ENCODE data around the gene DENND1A. TPM values are rescaled to one million over a fixed set of nuclear protein-coding genes. Genes with fewer than 3 reads are reported as not detected.
"Not testable (repeated sequence)": the region's sequence is repeated elsewhere in the genome, so short reads cannot be mapped to it uniquely, and the experiment has no call there.

DENND1A gene
- total RNA-seq, 2 donors from 2014 or later: 16.2 to 17.7 TPM

DNA sequence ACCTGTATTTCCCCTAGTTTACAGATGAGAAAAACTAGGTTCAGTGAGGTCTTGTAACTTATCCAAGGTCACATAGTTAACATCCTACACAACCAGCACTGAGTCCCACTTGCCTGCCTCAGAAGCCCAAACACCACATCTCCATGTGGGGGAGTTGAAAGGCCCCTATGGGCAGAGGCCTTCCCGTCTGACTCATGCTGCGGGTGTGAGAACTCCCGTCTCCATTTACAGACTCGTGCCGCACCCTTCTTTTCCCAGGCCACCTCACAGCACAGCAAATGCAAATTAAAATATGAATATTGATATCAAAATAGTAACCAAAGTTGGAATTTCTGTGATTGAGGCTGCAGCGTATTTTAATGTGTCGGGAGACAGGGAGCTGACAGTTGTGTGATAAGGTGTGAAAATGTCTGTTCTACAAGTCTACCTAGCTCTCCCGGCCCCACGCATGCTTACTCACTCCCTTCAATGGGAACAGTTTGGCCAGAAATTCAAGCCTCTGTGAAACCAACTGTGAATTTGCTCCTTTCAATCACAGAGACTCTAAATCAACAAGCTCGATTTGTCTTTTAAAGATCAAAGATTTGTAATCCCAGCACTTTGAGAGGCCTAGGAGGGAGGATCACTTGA is 483.8 kb downstream of the DENND1A start:
- no peak for DNase-seq
- peak in 1 of 2 donors; percentile 92 for ATAC-seq
- intact Hi-C loops (cut with DNase I): no loop called here

- intact Hi-C loops (cut with DNase I): no loop called here
- DNase-seq (no peak), ATAC-seq (no peak)
These were observed 484.8 kb downstream of the DENND1A start for GRCh38 chr9:123445116-123445515.

DNA sequence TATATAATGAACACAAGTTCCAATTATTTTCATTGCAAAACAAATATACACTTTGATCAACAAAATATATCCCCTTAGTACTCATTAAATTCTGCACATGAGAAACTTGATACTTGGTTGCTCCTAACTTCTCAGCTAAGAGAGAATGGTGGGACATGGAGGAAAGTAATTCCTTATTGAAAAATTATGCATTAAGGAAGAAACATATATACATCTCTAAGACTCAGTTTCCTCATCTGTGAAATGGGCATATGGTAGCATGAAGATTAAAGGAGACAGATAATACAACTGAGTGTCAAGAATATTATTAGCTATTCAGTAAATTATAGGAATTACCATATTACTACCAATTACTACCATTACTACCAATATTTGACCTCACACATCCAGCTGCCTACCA is 488.2 kb downstream of the DENND1A start:
- intact Hi-C loops (cut with DNase I): no loop called here
- no peak for ATAC-seq
- DNase-seq: no peak

- no peak for ATAC-seq
- intact Hi-C loops (cut with DNase I): no loop called here
- no peak for DNase-seq
These were observed 489.7 kb downstream of the DENND1A start for GRCh38 chr9:123440256-123440655.

DNA sequence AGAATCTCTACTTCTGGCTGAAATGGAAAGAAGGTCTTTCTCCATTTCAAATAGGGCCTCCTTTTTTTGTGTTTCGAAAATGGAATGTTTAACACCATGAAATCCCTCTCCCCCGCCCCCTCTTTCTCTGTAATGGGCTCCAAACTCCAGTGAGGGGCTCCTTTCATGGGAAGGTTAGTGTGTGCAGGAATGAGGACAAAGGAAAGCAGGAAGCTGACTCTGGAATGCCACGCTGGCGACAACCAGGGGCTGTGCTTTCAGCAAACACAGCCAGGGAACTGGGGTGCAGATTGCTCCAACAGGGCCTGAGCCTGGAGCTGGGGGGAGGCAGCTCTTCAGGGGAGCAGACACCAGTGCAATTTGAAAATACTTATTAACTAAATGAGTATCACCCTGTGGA is 491.1 kb downstream of the DENND1A start:
- intact Hi-C loops (cut with DNase I): no loop called here
- ATAC-seq: no peak
- no peak for DNase-seq

GRCh38 chr9:123438321-123438720 is 491.6 kb downstream of the DENND1A start:
- ATAC-seq: no peak
- no peak for DNase-seq
- intact Hi-C loops (cut with DNase I): no loop called here

GRCh38 chr9:123437201-123437600 is 492.7 kb downstream of the DENND1A start:
- intact Hi-C loops (cut with DNase I): no loop called here
- ATAC-seq (no peak), DNase-seq (no peak)

- DNase-seq: no peak
- no peak for ATAC-seq
- intact Hi-C loops (cut with DNase I): no loop called here
These were observed 494.5 kb downstream of the DENND1A start for GRCh38 chr9:123435471-123435870.

DNA sequence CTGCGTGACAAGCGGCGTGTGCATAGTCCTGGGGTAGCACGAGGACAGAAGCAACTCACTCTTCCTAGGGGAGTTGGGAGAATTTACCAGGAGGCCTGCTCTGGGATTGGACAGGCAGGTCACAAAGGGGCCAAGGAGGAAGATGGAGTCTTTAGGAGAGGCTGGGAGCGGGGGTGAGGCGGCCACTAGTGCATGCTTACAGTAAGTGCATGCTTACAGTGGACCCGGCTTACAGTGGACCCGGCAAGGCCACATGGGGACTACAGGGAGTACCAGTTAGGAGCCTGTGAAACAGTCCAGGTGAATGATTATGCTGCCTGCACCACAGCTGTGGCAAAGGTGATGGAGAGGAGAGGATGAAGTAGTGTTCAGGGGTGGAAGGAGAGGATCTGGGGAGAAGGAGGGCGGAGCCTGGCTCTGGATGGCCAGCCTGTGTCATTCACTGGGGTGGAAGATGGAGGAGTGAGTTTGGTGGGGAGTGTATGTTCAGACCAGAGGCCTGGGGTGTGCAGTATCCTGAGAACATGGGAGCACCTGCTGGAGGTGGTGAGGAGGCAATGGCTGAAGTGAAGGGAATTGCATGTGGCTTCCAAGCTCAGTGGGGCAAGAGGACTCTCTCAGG is 495.2 kb downstream of the DENND1A start:
- intact Hi-C loops (cut with DNase I): no loop called here
- no peak for DNase-seq
- ATAC-seq: no peak

- intact Hi-C loops (cut with DNase I): no loop called here
- no peak for ATAC-seq
- DNase-seq: no peak
These were observed 497.3 kb downstream of the DENND1A start for GRCh38 chr9:123432331-123433236.

DNA sequence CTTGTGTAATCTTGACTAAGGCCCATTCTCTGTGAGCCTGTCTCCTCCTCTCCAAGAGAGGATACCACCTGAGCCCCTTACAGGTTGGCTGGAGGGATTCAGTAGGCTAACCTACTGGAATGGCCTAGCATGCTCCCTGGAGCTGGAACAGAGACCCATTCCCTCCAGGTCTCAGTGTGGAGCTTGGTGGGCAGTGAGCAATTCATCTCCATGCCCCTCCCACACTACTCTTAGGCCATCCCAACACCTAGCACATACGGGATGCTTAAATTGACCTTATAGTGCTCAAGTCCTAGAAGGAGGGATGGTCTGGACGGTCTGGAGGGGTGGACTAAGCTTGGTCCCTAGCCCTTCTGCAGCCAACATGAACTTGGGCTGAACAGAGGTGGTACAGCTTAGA is 498.3 kb downstream of the DENND1A start:
- DNase-seq (no peak), ATAC-seq (no peak)
- intact Hi-C loops (cut with DNase I): no loop called here

GRCh38 chr9:123428450-123428849 is 501.5 kb downstream of the DENND1A start:
- DNase-seq; intact Hi-C loops (cut with DNase I); ATAC-seq: not testable (repeated sequence)

- intact Hi-C loops (cut with DNase I): no loop called here
- DNase-seq: no peak
- ATAC-seq: no peak
These were observed 503.5 kb downstream of the DENND1A start for GRCh38 chr9:123426406-123426805.

DNA sequence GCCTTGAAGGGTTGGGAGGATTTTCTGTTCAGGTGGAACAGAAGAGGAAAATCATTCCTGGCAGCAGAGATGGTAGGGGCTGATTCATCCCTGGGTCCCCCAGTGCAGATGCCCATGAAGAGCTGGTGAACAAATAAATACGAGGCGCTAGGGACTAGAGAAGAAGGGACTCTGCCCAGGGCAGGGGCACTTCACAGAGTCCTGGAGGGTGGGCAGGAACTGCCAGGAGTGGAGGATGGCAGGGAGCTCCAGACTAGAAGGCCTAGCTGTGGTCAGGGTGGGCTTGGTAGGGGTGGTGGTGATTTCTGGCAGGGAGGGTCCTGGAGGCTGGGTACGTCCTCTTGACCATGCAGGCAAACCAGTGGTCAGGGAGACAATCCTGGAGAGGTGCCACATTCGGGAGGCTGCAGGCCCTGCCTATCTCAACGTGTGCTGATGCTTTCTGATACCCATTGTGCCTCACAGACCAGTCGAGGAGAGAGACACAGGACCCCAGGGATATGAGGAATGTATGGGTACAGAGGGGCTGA is 504.0 kb downstream of the DENND1A start:
- intact Hi-C loops (cut with DNase I): no loop called here
- DNase-seq (no peak), ATAC-seq (no peak)

- ATAC-seq (peak in 1 of 2 donors; percentile 61), DNase-seq (no peak)
- intact Hi-C loops (cut with DNase I): no loop called here
These were observed 504.6 kb downstream of the DENND1A start for GRCh38 chr9:123425261-123425821.

- DNase-seq (no peak), ATAC-seq (no peak)
- intact Hi-C loops (cut with DNase I): no loop called here
These were observed 505.2 kb downstream of the DENND1A start for GRCh38 chr9:123424552-123425225.

DNA sequence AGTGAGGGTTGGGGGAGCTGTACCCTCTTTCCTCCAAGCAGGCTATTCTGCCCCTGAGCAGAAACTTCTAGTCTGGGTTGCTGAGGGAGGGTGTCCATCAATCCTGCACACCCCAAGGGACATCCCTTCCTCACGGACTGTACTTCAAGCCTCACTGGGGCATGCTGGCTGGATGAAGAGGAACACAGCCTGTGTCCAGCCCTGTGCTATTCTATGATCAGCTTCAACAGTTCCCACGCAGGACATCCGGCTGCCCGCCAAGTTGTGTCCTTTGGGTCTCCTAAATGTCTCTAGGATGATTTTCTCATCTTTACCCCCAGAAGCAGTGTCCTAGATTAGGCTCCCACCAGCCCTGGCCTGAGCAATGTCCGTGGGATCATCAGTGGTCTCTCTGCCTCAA is 505.8 kb downstream of the DENND1A start:
- intact Hi-C loops (cut with DNase I): no loop called here
- DNase-seq: peak; percentile 25
- ATAC-seq: no peak

GRCh38 chr9:123423311-123423640 is 506.6 kb downstream of the DENND1A start:
- ATAC-seq: no peak
- peak; percentile 5 for DNase-seq
- intact Hi-C loops (cut with DNase I): no loop called here

- ATAC-seq (no peak), DNase-seq (peak; percentile 3)
- intact Hi-C loops (cut with DNase I): no loop called here
These were observed 507.2 kb downstream of the DENND1A start for GRCh38 chr9:123422635-123423310.

All from left cardiac atrium (tissue), 4 donors.